NT2/D1 (cell line): ENCODE measurements around the gene PKHD1.

Experiments
- DNase-seq: peaks from one replicate; pipeline ENCODE4 v3.0.0-alpha.2; 2011; ENCODE audit warnings: low read depth, low spot score
- H3K27me3 ChIP-seq: 2 replicates; pipeline ENCODE4 v1.6.0; 2011; ENCODE audit warnings: mild to moderate bottlenecking; ENCODE audit not compliant: insufficient read length, insufficient read depth
- H3K36me3 ChIP-seq: 2 replicates; pipeline ENCODE4 v1.6.1; 2011; ENCODE audit warnings: mild to moderate bottlenecking, low read length, mixed read lengths; ENCODE audit not compliant: insufficient read depth, insufficient read length
- H3K4me1 ChIP-seq: 2 replicates; pipeline ENCODE4 v1.5.1; 2011; ENCODE audit not compliant: insufficient read depth, insufficient read length
- H3K4me3 ChIP-seq: 2 replicates; pipeline ENCODE4 v1.5.1; 2011; ENCODE audit warnings: low read depth; ENCODE audit not compliant: insufficient read length
- H3K9ac ChIP-seq: 2 replicates; pipeline ENCODE4 v1.6.0; 2011; ENCODE audit warnings: low read depth; ENCODE audit not compliant: insufficient read length
- H3K9me3 ChIP-seq: 2 replicates; pipeline ENCODE4 v1.5.1; 2011; ENCODE audit warnings: mild to moderate bottlenecking, low read length; ENCODE audit not compliant: insufficient read depth
- SUZ12 ChIP-seq: IDR thresholded peaks from 2 replicates; pipeline ENCODE4 v1.6.1; 2011; ENCODE audit not compliant: insufficient read length, insufficient read depth; ENCODE audit errors: extremely low read depth
- YY1 ChIP-seq: IDR thresholded peaks from 2 replicates; pipeline ENCODE4 v1.6.1; 2011; ENCODE audit not compliant: insufficient read length, insufficient read depth
- ZNF274 ChIP-seq: IDR thresholded peaks from 2 replicates; pipeline ENCODE4 v1.6.1; 2011; ENCODE audit warnings: mild to moderate bottlenecking, low read depth, low read length

The PKHD1 gene

GRCh38 chr6:51820555-51820954 is 266.9 kb downstream of the PKHD1 start:
- no peak for TF ChIP-seq ZNF274
- TF ChIP-seq YY1: no peak
- TF ChIP-seq SUZ12: no peak
- Histone ChIP-seq H3K9me3 (no peaks in the 10 kb centered on the region), H3K36me3 (no peaks in the 10 kb centered on the region), H3K9ac (no peak overlapping the region), H3K4me1 (no peaks in the 10 kb centered on the region), H3K4me3 (no peak overlapping the region), H3K27me3 (no peaks in the 10 kb centered on the region)
- DNase-seq: no peak

GRCh38 chr6:51818520-51819022 is 268.8 kb downstream of the PKHD1 start:
- Histone ChIP-seq H3K9ac (no peak overlapping the region), H3K27me3 (no peaks in the 10 kb centered on the region), H3K4me3 (no peak overlapping the region), H3K4me1 (peaks cover 1% of the 10 kb centered on the region), H3K36me3 (no peaks in the 10 kb centered on the region), H3K9me3 (no peaks in the 10 kb centered on the region)
- no peak for TF ChIP-seq SUZ12
- no peak for TF ChIP-seq YY1
- no peak for TF ChIP-seq ZNF274
- no peak for DNase-seq

GRCh38 chr6:51817832-51818231 is 269.6 kb downstream of the PKHD1 start:
- no peak overlapping the region for H3K9ac ChIP-seq
- no peak for DNase-seq
- no peak overlapping the region for H3K4me3 ChIP-seq
- H3K36me3 ChIP-seq: no peaks in the 10 kb centered on the region
- H3K9me3 ChIP-seq: no peaks in the 10 kb centered on the region
- peaks cover 1% of the 10 kb centered on the region for H3K4me1 ChIP-seq
- TF ChIP-seq ZNF274 (no peak), YY1 (no peak), SUZ12 (no peak)
- H3K27me3 ChIP-seq: no peaks in the 10 kb centered on the region

- TF ChIP-seq YY1 (no peak), ZNF274 (no peak), SUZ12 (no peak)
- no peak overlapping the region for H3K9ac ChIP-seq
- no peak overlapping the region for H3K4me3 ChIP-seq
- no peak for DNase-seq
- no peaks in the 10 kb centered on the region for H3K27me3 ChIP-seq
- no peaks in the 10 kb centered on the region for H3K9me3 ChIP-seq
- H3K36me3 ChIP-seq: no peaks in the 10 kb centered on the region
- H3K4me1 ChIP-seq: peaks cover 1% of the 10 kb centered on the region
Observed at GRCh38 chr6:51814418-51814817, 273.0 kb downstream of the PKHD1 start.

GRCh38 chr6:51813904-51814303 is 273.5 kb downstream of the PKHD1 start:
- Histone ChIP-seq H3K27me3 (no peaks in the 10 kb centered on the region), H3K9ac (no peak overlapping the region), H3K4me3 (no peak overlapping the region), H3K4me1 (peaks cover 1% of the 10 kb centered on the region), H3K9me3 (no peaks in the 10 kb centered on the region), H3K36me3 (no peaks in the 10 kb centered on the region)
- DNase-seq: no peak
- TF ChIP-seq ZNF274 (no peak), YY1 (no peak), SUZ12 (no peak)

GRCh38 chr6:51812231-51812630 is 275.2 kb downstream of the PKHD1 start:
- DNase-seq: no peak
- no peaks in the 10 kb centered on the region for H3K27me3 ChIP-seq
- TF ChIP-seq ZNF274 (no peak), YY1 (no peak), SUZ12 (no peak)
- H3K4me1 ChIP-seq: peaks cover 1% of the 10 kb centered on the region
- H3K36me3 ChIP-seq: no peaks in the 10 kb centered on the region
- no peak overlapping the region for H3K9ac ChIP-seq
- no peaks in the 10 kb centered on the region for H3K9me3 ChIP-seq
- no peak overlapping the region for H3K4me3 ChIP-seq

GRCh38 chr6:51805517-51805916 is 281.9 kb downstream of the PKHD1 start:
- Histone ChIP-seq H3K27me3 (no peaks in the 10 kb centered on the region), H3K9ac (no peak overlapping the region), H3K4me3 (no peak overlapping the region), H3K36me3 (no peaks in the 10 kb centered on the region), H3K4me1 (no peaks in the 10 kb centered on the region), H3K9me3 (no peaks in the 10 kb centered on the region)
- no peak for TF ChIP-seq YY1
- no peak for TF ChIP-seq ZNF274
- TF ChIP-seq SUZ12: no peak
- no peak for DNase-seq

- TF ChIP-seq ZNF274 (no peak), YY1 (no peak), SUZ12 (no peak)
- Histone ChIP-seq H3K9ac (no peak overlapping the region), H3K4me1 (no peaks in the 10 kb centered on the region), H3K36me3 (no peaks in the 10 kb centered on the region), H3K27me3 (no peaks in the 10 kb centered on the region), H3K4me3 (no peak overlapping the region), H3K9me3 (no peaks in the 10 kb centered on the region)
- no peak for DNase-seq
Observed at GRCh38 chr6:51800603-51801002, 286.8 kb downstream of the PKHD1 start.
